ENCODE results near the gene TTC9B.
"Not testable (repeated sequence)": the region's sequence is repeated elsewhere in the genome, so short reads cannot be mapped to it uniquely, and the experiment has no call there.

DNA sequence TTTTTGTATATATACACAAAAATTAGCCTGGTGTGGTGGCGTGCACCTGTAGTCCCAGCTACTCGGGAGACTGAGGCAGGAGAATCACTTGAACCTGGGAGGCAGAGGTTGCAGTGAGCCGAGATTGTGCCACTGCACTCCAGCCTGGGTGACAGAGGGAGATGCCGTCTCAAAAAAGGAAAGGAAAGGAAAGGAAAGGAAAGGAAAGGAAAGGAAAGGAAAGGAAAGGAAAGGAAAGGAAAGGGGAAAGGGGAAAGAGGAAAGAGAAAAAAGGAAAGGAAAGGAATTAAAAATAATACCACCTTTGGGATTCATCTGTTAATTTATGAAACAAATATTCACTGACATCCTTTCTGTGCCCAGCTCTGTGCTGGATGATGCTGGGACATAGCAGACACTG, 845 bp upstream of the TTC9B start:
- TF ChIP-seq CHD2 (IDR thresholded peaks at IDR 0.05; ENCODE audit: low read length); POLR2A (IDR thresholded peaks at IDR 0.05; ENCODE audit: control extremely low read depth in 1 of 2, low read depth in 2 of 2, low read length in 2 of 2); EGR1 (IDR thresholded peaks at IDR 0.05; ENCODE audit: borderline replicate concordance, low read depth, low read length); CREB1 (IDR thresholded peaks at IDR 0.05); SIN3A (conservative IDR thresholded peaks at IDR 0.05 in 1 of 2, IDR thresholded peaks at IDR 0.05 in 1 of 2; ENCODE audit: low read depth in 1 of 2, low read length in 2 of 2); CEBPB (IDR thresholded peaks at IDR 0.05; ENCODE audit: low read depth, low read length); EP300 (IDR thresholded peaks at IDR 0.05; ENCODE audit: borderline replicate concordance in 1 of 2, low read depth in 2 of 2, low read length in 2 of 2); RXRA (IDR thresholded peaks at IDR 0.05; ENCODE audit: insufficient read depth, low read depth, low read length): not testable (repeated sequence)
- TF ChIP-seq, protein P1, sequence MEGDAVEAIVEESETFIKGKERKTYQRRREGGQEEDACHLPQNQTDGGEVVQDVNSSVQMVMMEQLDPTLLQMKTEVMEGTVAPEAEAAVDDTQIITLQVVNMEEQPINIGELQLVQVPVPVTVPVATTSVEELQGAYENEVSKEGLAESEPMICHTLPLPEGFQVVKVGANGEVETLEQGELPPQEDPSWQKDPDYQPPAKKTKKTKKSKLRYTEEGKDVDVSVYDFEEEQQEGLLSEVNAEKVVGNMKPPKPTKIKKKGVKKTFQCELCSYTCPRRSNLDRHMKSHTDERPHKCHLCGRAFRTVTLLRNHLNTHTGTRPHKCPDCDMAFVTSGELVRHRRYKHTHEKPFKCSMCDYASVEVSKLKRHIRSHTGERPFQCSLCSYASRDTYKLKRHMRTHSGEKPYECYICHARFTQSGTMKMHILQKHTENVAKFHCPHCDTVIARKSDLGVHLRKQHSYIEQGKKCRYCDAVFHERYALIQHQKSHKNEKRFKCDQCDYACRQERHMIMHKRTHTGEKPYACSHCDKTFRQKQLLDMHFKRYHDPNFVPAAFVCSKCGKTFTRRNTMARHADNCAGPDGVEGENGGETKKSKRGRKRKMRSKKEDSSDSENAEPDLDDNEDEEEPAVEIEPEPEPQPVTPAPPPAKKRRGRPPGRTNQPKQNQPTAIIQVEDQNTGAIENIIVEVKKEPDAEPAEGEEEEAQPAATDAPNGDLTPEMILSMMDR (IDR thresholded peaks at IDR 0.05; ENCODE audit: control extremely low read depth in 1 of 3, insufficient read depth in 1 of 3, low read depth in 1 of 3, low read length in 3 of 3) = not testable (repeated sequence)

Measured in H1 (cell line).